HCT116 (cell line): ENCODE data around the gene PRKACA. TPM values are rescaled to one million over a fixed set of nuclear protein-coding genes. Genes with fewer than 3 reads are reported as not detected.

Source experiments
- ATAC-seq: fragments of 200-7000 bp; cut with Tn5 transposase; 2 replicates; pipeline ENCODE4 v1.9.1; 2020; ENCODE audit warnings: mild to moderate bottlenecking, moderate library complexity
- BruUV-seq: library from RNA; stranded (reverse); fragments of 400-500 nt; replicated peaks from 2 replicates; lab custom pipeline; 2021; lab: Mats Ljungman, UMichigan
- CTCF ChIA-PET: fragments of 300-600 bp; sonication (Branson Sonifier 250); formaldehyde crosslinking; loops from one replicate; lab custom pipeline; 2021; ENCODE audit warnings: antibody characterized with exemption; lab: Charles Lee
- POLR2A ChIA-PET: fragments of 300-600, 350-600 bp; sonication (Branson Sonifier 250); formaldehyde crosslinking; loops from one replicate; lab custom pipeline; 2021; ENCODE audit warnings: antibody characterized with exemption; lab: Charles Lee
- RAD21 ChIA-PET, 2 experiments: fragments of 300-600 bp; sonication (Branson Sonifier 250); formaldehyde crosslinking; loops; one replicate each; lab custom pipeline; 2023; ENCODE audit warnings: low total read pairs in 2 of 2; ENCODE audit not compliant: uncharacterized antibody in 2 of 2, unreplicated experiment in 2 of 2, low non-redundant PET in 1 of 2; lab: Charles Lee
- DNase-seq: peaks from one replicate; pipeline ENCODE4 v3.0.0-alpha.2; 2010; ENCODE audit warnings: low read depth, low spot score
- H2AFZ ChIP-seq: fragments of 200-600 bp; shearing (Covaris generic), sonication (generic); 2 replicates; pipeline ENCODE4 v1.6.1; 2017; ENCODE audit warnings: low read depth, mixed run types, mixed read lengths, antibody characterized with exemption, low read length; ENCODE audit not compliant: poor library complexity, severe bottlenecking
- H3K27ac ChIP-seq: 2 replicates; pipeline ENCODE4 v1.5.1; 2012; ENCODE audit warnings: low read depth, low read length
- H3K27me3 ChIP-seq: fragments of 200-600 bp; sonication (generic); 2 replicates; pipeline ENCODE4 v1.6.1; 2016; ENCODE audit warnings: mixed run types, low read length, mixed read lengths; ENCODE audit not compliant: insufficient read depth
- H3K36me3 ChIP-seq, 2 experiments: fragments of 200-500 bp in 1 of 2; fragments of 200-600 bp in 1 of 2; sonication (Bioruptor generic) in 1 of 2; sonication (generic) in 1 of 2; 2 replicates each; pipeline versions ENCODE4 v1.5.1 to v1.6.1; 2014 to 2016; ENCODE audit warnings: low read length in 2 of 2, inconsistent platforms in 1 of 2, mixed read lengths in 1 of 2, mixed run types in 1 of 2; ENCODE audit not compliant: insufficient read depth in 2 of 2, control insufficient read depth in 1 of 2
- H3K4me1 ChIP-seq, 2 experiments: fragments of 200-600 bp in 1 of 2; sonication (generic) in 1 of 2; 2 replicates each; pipeline versions ENCODE4 v1.5.1 to v1.6.1; 2012 to 2017; ENCODE audit warnings: low read length in 2 of 2, inconsistent platforms in 1 of 2, mild to moderate bottlenecking in 1 of 2, mixed read lengths in 1 of 2, mixed run types in 1 of 2, moderate library complexity in 1 of 2; ENCODE audit not compliant: insufficient read depth in 2 of 2, control insufficient read depth in 1 of 2
- H3K4me2 ChIP-seq: fragments of 200-600 bp; sonication (generic); 2 replicates; pipeline ENCODE4 v1.6.1; 2017; ENCODE audit warnings: mixed run types, low read length, mixed read lengths
- H3K4me3 ChIP-seq, 2 experiments: fragments of 200-600 bp in 1 of 2; sonication (generic) in 1 of 2; replicated peaks in 1 of 2; 2 replicates each; pipeline ENCODE4 v1.5.1; 2011 to 2016; ENCODE audit warnings: low read length in 2 of 2, control low read depth in 1 of 2, low read depth in 1 of 2, mild to moderate bottlenecking in 1 of 2, mixed read lengths in 1 of 2, mixed run types in 1 of 2
- H3K79me2 ChIP-seq: fragments of 200-600 bp; sonication (generic); 2 replicates; pipeline ENCODE4 v1.6.1; 2017; ENCODE audit warnings: mild to moderate bottlenecking, mixed run types, low read length, moderate library complexity, mixed read lengths; ENCODE audit not compliant: insufficient read depth
- H3K9ac ChIP-seq: fragments of 200-600 bp; sonication (generic); 2 replicates; pipeline ENCODE4 v1.6.1; 2016; ENCODE audit warnings: low read length, mixed read lengths
- H3K9me2 ChIP-seq: fragments of 200-600 bp; sonication (generic), shearing (Covaris generic); 2 replicates; pipeline ENCODE4 v1.6.1; 2017; ENCODE audit warnings: mixed run types, mild to moderate bottlenecking, moderate library complexity; ENCODE audit not compliant: insufficient read depth
- H3K9me3 ChIP-seq, 2 experiments: fragments of 200-500 bp in 1 of 2; fragments of 200-600 bp in 1 of 2; sonication (Bioruptor generic) in 1 of 2; sonication (generic) in 1 of 2; 2 replicates each; pipeline ENCODE4 v1.6.1; 2014 to 2017; ENCODE audit warnings: low read length in 2 of 2, mixed read lengths in 2 of 2, inconsistent platforms in 1 of 2, low read depth in 1 of 2, mild to moderate bottlenecking in 1 of 2, mixed run types in 1 of 2, moderate library complexity in 1 of 2; ENCODE audit not compliant: control insufficient read depth in 1 of 2, insufficient read depth in 1 of 2
- H4K20me1 ChIP-seq: fragments of 200-600 bp; sonication (generic), shearing (Covaris generic); 2 replicates; pipeline ENCODE4 v1.6.1; 2017; ENCODE audit warnings: mixed run types, mild to moderate bottlenecking, moderate library complexity; ENCODE audit not compliant: insufficient read depth
- CEBPB ChIP-seq: IDR thresholded peaks from 2 replicates; pipeline ENCODE4 v1.6.1; 2012; ENCODE audit warnings: low read depth
- EGR1 ChIP-seq: IDR thresholded peaks from 2 replicates; pipeline ENCODE4 v1.6.1; 2012; ENCODE audit warnings: low read depth
- EZH2 ChIP-seq: fragments of 200-600 bp; sonication (generic); IDR thresholded peaks from 2 replicates; pipeline ENCODE4 v1.6.1; 2017; ENCODE audit warnings: antibody characterized with exemption, mixed run types
- FOSL1 ChIP-seq: IDR thresholded peaks from 2 replicates; pipeline ENCODE4 v1.6.1; 2012; ENCODE audit warnings: low read depth
- JUND ChIP-seq: IDR thresholded peaks from 2 replicates; pipeline ENCODE4 v1.6.1; 2012
- POLR2AphosphoS5 ChIP-seq: IDR thresholded peaks from 2 replicates; pipeline ENCODE4 v1.6.1; 2011; ENCODE audit warnings: mild to moderate bottlenecking, low read depth, low read length, moderate library complexity
- SIN3A ChIP-seq: IDR thresholded peaks from 2 replicates; pipeline ENCODE4 v1.6.1; 2012; ENCODE audit warnings: low read depth
- SP1 ChIP-seq: IDR thresholded peaks from 2 replicates; pipeline ENCODE4 v1.6.1; 2012; ENCODE audit warnings: low read depth
- SRF ChIP-seq: IDR thresholded peaks from 2 replicates; pipeline ENCODE4 v1.6.1; 2012; ENCODE audit warnings: low read depth
- TCF7L2 ChIP-seq: IDR thresholded peaks from 2 replicates; pipeline ENCODE4 v1.7.0; 2011; ENCODE audit warnings: borderline replicate concordance, inconsistent platforms; ENCODE audit not compliant: insufficient read depth, insufficient read length; ENCODE audit errors: extremely low read depth
- YY1 ChIP-seq: IDR thresholded peaks from 2 replicates; pipeline ENCODE4 v1.6.1; 2011; ENCODE audit warnings: low read length, low read depth, moderate library complexity, mild to moderate bottlenecking; ENCODE audit not compliant: insufficient replicate concordance; ENCODE audit errors: extremely low read depth
- ZFX ChIP-seq: fragments of 450-650 bp; IDR thresholded peaks from 2 replicates; pipeline ENCODE4 v1.6.1; 2017
- ZNF274 ChIP-seq: fragments of 200-500 bp; sonication (Bioruptor generic); IDR thresholded peaks from 2 replicates; pipeline ENCODE4 v1.6.1; 2014; ENCODE audit warnings: mild to moderate bottlenecking, low read depth, low read length, inconsistent platforms
- intact Hi-C: fragments of 100-400 bp; cut with micrococcal nuclease; formaldehyde crosslinking; loops from 2 replicates; pipeline ENCODE4 v1.10.0; 2022
- total RNA-seq: library from RNA; stranded (reverse); gene quantifications from one replicate; pipeline ENCODE4 v1.2.1, GENCODE V29; 2021; ENCODE audit not compliant: unreplicated experiment
- TF ChIP-seq, protein P1 (sequence below): IDR thresholded peaks from 2 replicates; pipeline ENCODE4 v1.6.1; 2012
- TF ChIP-seq, protein P2 (sequence below): IDR thresholded peaks from 2 replicates; pipeline ENCODE4 v1.6.1; 2012
- TF ChIP-seq, protein P3 (sequence below), 3 experiments: fragments of 200-600 bp in 1 of 3; sonication (generic) in 1 of 3; IDR thresholded peaks in 2 of 3; conservative IDR thresholded peaks in 1 of 3; 2 replicates each; pipeline ENCODE4 v1.5.1; 2012 to 2017; ENCODE audit warnings: low read depth in 2 of 3, low read length in 2 of 3, antibody characterized with exemption in 1 of 3, borderline replicate concordance in 1 of 3, control low read depth in 1 of 3, mild to moderate bottlenecking in 1 of 3, mixed read lengths in 1 of 3, mixed run types in 1 of 3, moderate library complexity in 1 of 3; ENCODE audit not compliant: insufficient read depth in 1 of 3
- TF ChIP-seq, protein P4 (sequence below): IDR thresholded peaks from 2 replicates; pipeline ENCODE4 v1.6.1; 2011; ENCODE audit warnings: mild to moderate bottlenecking, low read length, moderate library complexity; ENCODE audit not compliant: insufficient replicate concordance; ENCODE audit errors: extremely low read depth
- TF ChIP-seq, protein P5 (sequence below): IDR thresholded peaks from 2 replicates; pipeline ENCODE4 v1.6.1; 2012; ENCODE audit warnings: low read depth

The PRKACA gene
- total RNA-seq, 1 experiment from 2014 or later, result 95.7 TPM

DNA sequence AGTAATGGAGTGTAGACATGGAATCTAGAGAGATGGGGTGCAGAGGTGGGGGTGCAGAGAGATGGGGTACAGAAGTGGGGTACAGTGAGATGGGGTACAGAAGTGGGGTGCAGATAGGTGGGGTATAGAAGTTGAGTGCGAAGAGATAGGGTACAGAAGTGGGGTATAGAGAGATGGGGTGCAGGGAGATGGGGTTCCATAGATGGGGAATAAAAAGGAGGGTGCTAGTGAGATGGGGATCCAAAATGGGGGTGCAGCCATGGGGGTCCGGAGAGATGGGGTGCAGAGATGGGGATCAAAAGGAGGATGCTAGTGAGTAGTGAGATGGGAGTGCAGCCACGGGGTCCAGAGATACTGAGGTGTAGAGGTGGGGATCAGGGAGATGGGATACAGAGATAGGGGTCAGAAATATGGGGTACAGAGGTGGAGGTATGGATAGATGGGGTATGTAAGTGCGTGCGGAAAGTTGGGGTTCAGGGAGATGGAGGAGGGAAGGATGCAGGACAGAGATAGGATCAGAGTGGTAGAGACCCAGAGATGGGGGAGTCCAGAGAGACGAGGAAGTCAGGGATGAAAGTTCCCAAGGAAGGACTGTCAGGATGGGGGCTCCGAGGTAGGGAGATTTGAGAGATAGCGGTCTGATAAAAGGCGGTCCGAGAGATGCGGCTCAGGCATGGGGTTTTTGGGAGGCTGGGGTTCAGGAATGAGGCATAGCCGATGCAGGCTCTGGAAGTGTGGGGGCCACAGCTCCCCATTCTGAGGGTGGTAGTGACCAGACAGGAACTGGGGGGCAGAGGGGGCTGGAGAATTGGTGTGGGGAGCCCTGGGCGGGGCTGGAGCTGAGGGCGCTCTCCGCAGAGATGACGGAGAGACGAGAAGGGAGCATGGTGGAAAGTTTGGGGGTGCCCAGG is 59.1 kb downstream of the PRKACA start:
- Histone ChIP-seq H3K9me3 (no peaks in the 10 kb centered on the region), H3K9me2 (no peaks in the 10 kb centered on the region), H3K4me3 (peak overlapping the region; percentile 50 to 56), H3K4me1 (peaks cover 22 to 36% of the 10 kb centered on the region in 2 experiments), H3K27me3 (no peaks in the 10 kb centered on the region), H2AFZ (peak overlapping the region; percentile 73), H3K9ac (peak overlapping the region; percentile 25; the same call in 1 of the 2 replicates), H3K79me2 (no peaks in the 10 kb centered on the region), H3K4me2 (peak overlapping the region; percentile 81), H3K36me3 (no peaks in the 10 kb centered on the region), H4K20me1 (no peaks in the 10 kb centered on the region), H3K27ac (peak overlapping the region; percentile 31; the same call in 1 of the 2 replicates)
- BruUV-seq, result no TSS peak
- ChIA-PET CTCF (interaction anchor here (0.6 to 5.7 kb wide), 17 partner anchors 7 to 217 kb away, joined by 3 to 83 read pairs (median 6); partner anchors contain the start of genes ASF1B, IL27RA, MISP3 and RFX1), POLR2A (interaction anchor here (0.6 to 0.9 kb wide), 3 partner anchors 203 to 428 kb away, joined by 3 to 4 read pairs (median 3); partner anchors contain the start of gene ZSWIM4), RAD21 (no interaction called here)
- intact Hi-C loops, result no loop called here
- no peak for TF ChIP-seq CEBPB
- no peak for TF ChIP-seq SRF
- TF ChIP-seq, protein P1, sequence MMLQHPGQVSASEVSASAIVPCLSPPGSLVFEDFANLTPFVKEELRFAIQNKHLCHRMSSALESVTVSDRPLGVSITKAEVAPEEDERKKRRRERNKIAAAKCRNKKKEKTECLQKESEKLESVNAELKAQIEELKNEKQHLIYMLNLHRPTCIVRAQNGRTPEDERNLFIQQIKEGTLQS, result no peak
- no peak for TF ChIP-seq JUND
- no peak for TF ChIP-seq YY1
- no peak for TF ChIP-seq SIN3A
- TF ChIP-seq TCF7L2, result no peak
- TF ChIP-seq POLR2AphosphoS5, result no peak
- TF ChIP-seq, protein P2, sequence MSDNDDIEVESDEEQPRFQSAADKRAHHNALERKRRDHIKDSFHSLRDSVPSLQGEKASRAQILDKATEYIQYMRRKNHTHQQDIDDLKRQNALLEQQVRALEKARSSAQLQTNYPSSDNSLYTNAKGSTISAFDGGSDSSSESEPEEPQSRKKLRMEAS, result no peak
- TF ChIP-seq, protein P3, sequence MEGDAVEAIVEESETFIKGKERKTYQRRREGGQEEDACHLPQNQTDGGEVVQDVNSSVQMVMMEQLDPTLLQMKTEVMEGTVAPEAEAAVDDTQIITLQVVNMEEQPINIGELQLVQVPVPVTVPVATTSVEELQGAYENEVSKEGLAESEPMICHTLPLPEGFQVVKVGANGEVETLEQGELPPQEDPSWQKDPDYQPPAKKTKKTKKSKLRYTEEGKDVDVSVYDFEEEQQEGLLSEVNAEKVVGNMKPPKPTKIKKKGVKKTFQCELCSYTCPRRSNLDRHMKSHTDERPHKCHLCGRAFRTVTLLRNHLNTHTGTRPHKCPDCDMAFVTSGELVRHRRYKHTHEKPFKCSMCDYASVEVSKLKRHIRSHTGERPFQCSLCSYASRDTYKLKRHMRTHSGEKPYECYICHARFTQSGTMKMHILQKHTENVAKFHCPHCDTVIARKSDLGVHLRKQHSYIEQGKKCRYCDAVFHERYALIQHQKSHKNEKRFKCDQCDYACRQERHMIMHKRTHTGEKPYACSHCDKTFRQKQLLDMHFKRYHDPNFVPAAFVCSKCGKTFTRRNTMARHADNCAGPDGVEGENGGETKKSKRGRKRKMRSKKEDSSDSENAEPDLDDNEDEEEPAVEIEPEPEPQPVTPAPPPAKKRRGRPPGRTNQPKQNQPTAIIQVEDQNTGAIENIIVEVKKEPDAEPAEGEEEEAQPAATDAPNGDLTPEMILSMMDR (IDR thresholded peaks at IDR 0.05 in 2 of 3, conservative IDR thresholded peaks at IDR 0.05 in 1 of 3; ENCODE audit: borderline replicate concordance in 1 of 3, insufficient read depth in 1 of 3, low read depth in 2 of 3, low read length in 2 of 3), result no peak
- no peak for TF ChIP-seq ZFX
- TF ChIP-seq ZNF274, result no peak
- TF ChIP-seq FOSL1, result no peak
- TF ChIP-seq EZH2, result no peak
- TF ChIP-seq, protein P4, sequence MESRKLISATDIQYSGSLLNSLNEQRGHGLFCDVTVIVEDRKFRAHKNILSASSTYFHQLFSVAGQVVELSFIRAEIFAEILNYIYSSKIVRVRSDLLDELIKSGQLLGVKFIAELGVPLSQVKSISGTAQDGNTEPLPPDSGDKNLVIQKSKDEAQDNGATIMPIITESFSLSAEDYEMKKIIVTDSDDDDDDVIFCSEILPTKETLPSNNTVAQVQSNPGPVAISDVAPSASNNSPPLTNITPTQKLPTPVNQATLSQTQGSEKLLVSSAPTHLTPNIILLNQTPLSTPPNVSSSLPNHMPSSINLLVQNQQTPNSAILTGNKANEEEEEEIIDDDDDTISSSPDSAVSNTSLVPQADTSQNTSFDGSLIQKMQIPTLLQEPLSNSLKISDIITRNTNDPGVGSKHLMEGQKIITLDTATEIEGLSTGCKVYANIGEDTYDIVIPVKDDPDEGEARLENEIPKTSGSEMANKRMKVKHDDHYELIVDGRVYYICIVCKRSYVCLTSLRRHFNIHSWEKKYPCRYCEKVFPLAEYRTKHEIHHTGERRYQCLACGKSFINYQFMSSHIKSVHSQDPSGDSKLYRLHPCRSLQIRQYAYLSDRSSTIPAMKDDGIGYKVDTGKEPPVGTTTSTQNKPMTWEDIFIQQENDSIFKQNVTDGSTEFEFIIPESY, result no peak
- TF ChIP-seq EGR1, result no peak
- no peak for TF ChIP-seq SP1
- TF ChIP-seq, protein P5, sequence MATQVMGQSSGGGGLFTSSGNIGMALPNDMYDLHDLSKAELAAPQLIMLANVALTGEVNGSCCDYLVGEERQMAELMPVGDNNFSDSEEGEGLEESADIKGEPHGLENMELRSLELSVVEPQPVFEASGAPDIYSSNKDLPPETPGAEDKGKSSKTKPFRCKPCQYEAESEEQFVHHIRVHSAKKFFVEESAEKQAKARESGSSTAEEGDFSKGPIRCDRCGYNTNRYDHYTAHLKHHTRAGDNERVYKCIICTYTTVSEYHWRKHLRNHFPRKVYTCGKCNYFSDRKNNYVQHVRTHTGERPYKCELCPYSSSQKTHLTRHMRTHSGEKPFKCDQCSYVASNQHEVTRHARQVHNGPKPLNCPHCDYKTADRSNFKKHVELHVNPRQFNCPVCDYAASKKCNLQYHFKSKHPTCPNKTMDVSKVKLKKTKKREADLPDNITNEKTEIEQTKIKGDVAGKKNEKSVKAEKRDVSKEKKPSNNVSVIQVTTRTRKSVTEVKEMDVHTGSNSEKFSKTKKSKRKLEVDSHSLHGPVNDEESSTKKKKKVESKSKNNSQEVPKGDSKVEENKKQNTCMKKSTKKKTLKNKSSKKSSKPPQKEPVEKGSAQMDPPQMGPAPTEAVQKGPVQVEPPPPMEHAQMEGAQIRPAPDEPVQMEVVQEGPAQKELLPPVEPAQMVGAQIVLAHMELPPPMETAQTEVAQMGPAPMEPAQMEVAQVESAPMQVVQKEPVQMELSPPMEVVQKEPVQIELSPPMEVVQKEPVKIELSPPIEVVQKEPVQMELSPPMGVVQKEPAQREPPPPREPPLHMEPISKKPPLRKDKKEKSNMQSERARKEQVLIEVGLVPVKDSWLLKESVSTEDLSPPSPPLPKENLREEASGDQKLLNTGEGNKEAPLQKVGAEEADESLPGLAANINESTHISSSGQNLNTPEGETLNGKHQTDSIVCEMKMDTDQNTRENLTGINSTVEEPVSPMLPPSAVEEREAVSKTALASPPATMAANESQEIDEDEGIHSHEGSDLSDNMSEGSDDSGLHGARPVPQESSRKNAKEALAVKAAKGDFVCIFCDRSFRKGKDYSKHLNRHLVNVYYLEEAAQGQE, result no peak
- ATAC-seq (no peak), DNase-seq (no peak)
